HepG2 (cell line): ENCODE results near the gene SQSTM1. TPM values are rescaled to one million over a fixed set of nuclear protein-coding genes. Genes with fewer than 3 reads are reported as not detected.

Experiments used
- ARID2 ChIP-seq: sonication (generic); formaldehyde crosslinking; IDR thresholded peaks from 2 replicates; pipeline ENCODE4 v1.8.1; 2022; ENCODE audit warnings: mild to moderate bottlenecking, missing genetic modification reagents, borderline replicate concordance
- KDM2A ChIP-seq: sonication (generic); formaldehyde crosslinking; IDR thresholded peaks from 2 replicates; pipeline ENCODE4 v1.4.0; 2020; ENCODE audit warnings: low read depth, missing genetic modification reagents, borderline replicate concordance
- PRPF4 ChIP-seq: fragments of 200-400 bp; formaldehyde crosslinking; IDR thresholded peaks from 2 replicates; pipeline ENCODE4 v1.6.1; 2016; ENCODE audit warnings: low read length, low read depth; ENCODE audit not compliant: poor library complexity, severe bottlenecking
- RCOR2 ChIP-seq: IDR thresholded peaks from 2 replicates; pipeline ENCODE4 v1.6.1; 2016; ENCODE audit warnings: missing biosample characterization, missing genetic modification reagents
- SRSF4 ChIP-seq: fragments of 200-400 bp; formaldehyde crosslinking; IDR thresholded peaks from one replicate; pipeline ENCODE4 v1.6.1; 2018; ENCODE audit warnings: mild to moderate bottlenecking, low read depth, low read length, moderate library complexity; ENCODE audit not compliant: poor library complexity, severe bottlenecking
- ZNF414 ChIP-seq: sonication (generic); formaldehyde crosslinking; IDR thresholded peaks from 2 replicates; pipeline ENCODE4 v1.5.0; 2020; ENCODE audit warnings: missing genetic modification reagents
- polyA plus RNA-seq, 8 experiments: library from polyadenylated mRNA; depleted of rRNA in 3 of 8; stranded (reverse) in 7 of 8; unstranded in 1 of 8; fragments of >200 nt; fragmentation: Illumina TruSeq in 4 of 8; extraction: Trizol in 4 of 8; gene quantifications; 2 replicates each; pipeline versions ENCODE4 v1.2.1 to v1.2.3, GENCODE V29; 2011 to 2016; ENCODE audit warnings: low read depth in 4 of 8, missing spikeins in 1 of 8, mixed read lengths in 1 of 8; ENCODE audit not compliant: insufficient read depth in 1 of 8
- total RNA-seq, 5 experiments: library from RNA; depleted of rRNA; stranded (reverse); fragments of >200 nt; fragmentation: Illumina TruSeq; extraction: Trizol; gene quantifications; 2 replicates each; pipeline ENCODE4 v1.2.3, GENCODE V29; 2016; ENCODE audit warnings: low read depth in 1 of 5
- TF ChIP-seq, protein P1 (sequence below): sonication (generic); formaldehyde crosslinking; IDR thresholded peaks from 2 replicates; pipeline ENCODE4 v1.4.0; 2020; ENCODE audit warnings: missing genetic modification reagents

The SQSTM1 gene
- total and polyA plus RNA-seq, 2 of the 13 experiments (the other 11 are each of a cell fraction or from before 2014, with no cell fraction given), result 90.9 to 160 TPM

- TF ChIP-seq, protein P1, sequence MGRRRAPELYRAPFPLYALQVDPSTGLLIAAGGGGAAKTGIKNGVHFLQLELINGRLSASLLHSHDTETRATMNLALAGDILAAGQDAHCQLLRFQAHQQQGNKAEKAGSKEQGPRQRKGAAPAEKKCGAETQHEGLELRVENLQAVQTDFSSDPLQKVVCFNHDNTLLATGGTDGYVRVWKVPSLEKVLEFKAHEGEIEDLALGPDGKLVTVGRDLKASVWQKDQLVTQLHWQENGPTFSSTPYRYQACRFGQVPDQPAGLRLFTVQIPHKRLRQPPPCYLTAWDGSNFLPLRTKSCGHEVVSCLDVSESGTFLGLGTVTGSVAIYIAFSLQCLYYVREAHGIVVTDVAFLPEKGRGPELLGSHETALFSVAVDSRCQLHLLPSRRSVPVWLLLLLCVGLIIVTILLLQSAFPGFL (CRISPR knock-in tag), result no peak
- TF ChIP-seq RCOR2 (CRISPR knock-in tag) (no peak), ZNF414 (no peak), PRPF4 (no peak), SRSF4 (no peak), ARID2 (CRISPR knock-in tag) (no peak), KDM2A (peak; percentile 44)
These were observed 25.4 kb upstream of the SQSTM1 start (continued) for GRCh38 chr5:179795049-179795862.
